WTC11 (cell line): ENCODE data around the gene SLC5A2. TPM values are rescaled to one million over a fixed set of nuclear protein-coding genes. Genes with fewer than 3 reads are reported as not detected.

Experiments used
- ATAC-seq: fragments of 200-7000 bp; cut with Tn5 transposase; 2 replicates; pipeline ENCODE4 v1.10.0; 2021; ENCODE audit warnings: mild to moderate bottlenecking, moderate library complexity
- CTCF ChIA-PET: fragments of 300-600 bp; sonication (Branson Sonifier 250); formaldehyde crosslinking; loops from one replicate; lab custom pipeline; 2021; ENCODE audit warnings: antibody characterized with exemption; lab: Charles Lee
- POLR2A ChIA-PET: fragments of 350-600 bp; sonication (Branson Sonifier 250); formaldehyde crosslinking; loops from one replicate; lab custom pipeline; 2021; ENCODE audit warnings: antibody characterized with exemption; lab: Charles Lee
- DNase-seq: peaks from one replicate; pipeline ENCODE4 v3.0.0; 2021; ENCODE audit warnings: low spot score
- H3K27ac Mint-ChIP-seq: 2 replicates; pipeline ENCODE4 v1.8.0; 2021; ENCODE audit warnings: mixed read lengths
- H3K27me3 Mint-ChIP-seq: 2 replicates; pipeline ENCODE4 v1.8.0; 2021; ENCODE audit warnings: low read depth, mild to moderate bottlenecking, moderate library complexity, mixed read lengths
- H3K36me3 Mint-ChIP-seq: 2 replicates; pipeline ENCODE4 v1.8.0; 2021; ENCODE audit warnings: mixed read lengths
- H3K4me1 Mint-ChIP-seq: 2 replicates; pipeline ENCODE4 v1.8.0; 2022; ENCODE audit warnings: mixed read lengths
- H3K4me3 Mint-ChIP-seq: 2 replicates; pipeline ENCODE4 v1.8.0; 2021; ENCODE audit warnings: mild to moderate bottlenecking, moderate library complexity, mixed read lengths
- H3K9me3 Mint-ChIP-seq: 2 replicates; pipeline ENCODE4 v1.8.0; 2021; ENCODE audit warnings: mixed read lengths
- ATF1 ChIP-seq: sonication (generic); formaldehyde crosslinking; IDR thresholded peaks from 2 replicates; pipeline ENCODE4 v1.8.1; 2023; ENCODE audit warnings: mild to moderate bottlenecking, moderate library complexity, missing genetic modification reagents
- ELF4 ChIP-seq: sonication (generic); formaldehyde crosslinking; IDR thresholded peaks from 2 replicates; pipeline ENCODE4 v1.8.1; 2022; ENCODE audit warnings: low read depth, mild to moderate bottlenecking, moderate library complexity, missing genetic modification reagents
- ESRRA ChIP-seq: sonication (generic); formaldehyde crosslinking; IDR thresholded peaks from 2 replicates; pipeline ENCODE4 v1.8.1; 2022; ENCODE audit warnings: mild to moderate bottlenecking, missing genetic modification reagents, borderline replicate concordance
- FOXJ3 ChIP-seq: sonication (generic); formaldehyde crosslinking; IDR thresholded peaks from 2 replicates; pipeline ENCODE4 v1.9.0; 2021; ENCODE audit warnings: missing genetic modification reagents, mild to moderate bottlenecking, borderline replicate concordance
- FOXP1 ChIP-seq: sonication (generic); formaldehyde crosslinking; IDR thresholded peaks from 2 replicates; pipeline ENCODE4 v1.8.0; 2022; ENCODE audit warnings: missing genetic modification reagents, mild to moderate bottlenecking, moderate library complexity, borderline replicate concordance
- JAZF1 ChIP-seq: fragments of 250-450 bp; sonication (Bioruptor Pico); IDR thresholded peaks from 2 replicates; pipeline ENCODE4 v1.9.0; 2021; ENCODE audit warnings: moderate library complexity, mild to moderate bottlenecking, inconsistent platforms
- NR2C2 ChIP-seq: sonication (generic); formaldehyde crosslinking; IDR thresholded peaks from 2 replicates; pipeline ENCODE4 v1.8.0; 2022; ENCODE audit warnings: mild to moderate bottlenecking, missing genetic modification reagents
- OVOL2 ChIP-seq: fragments of 250-450 bp; sonication (Bioruptor Pico); IDR thresholded peaks from 2 replicates; pipeline ENCODE4 v1.9.0; 2021; ENCODE audit warnings: mild to moderate bottlenecking, borderline replicate concordance
- PRRX2 ChIP-seq: fragments of 250-450 bp; sonication (Bioruptor Pico); IDR thresholded peaks from 2 replicates; pipeline ENCODE4 v1.8.0; 2021; ENCODE audit warnings: mild to moderate bottlenecking
- TEAD4 ChIP-seq: sonication (generic); formaldehyde crosslinking; IDR thresholded peaks from 2 replicates; pipeline ENCODE4 v1.8.0; 2022; ENCODE audit warnings: mild to moderate bottlenecking, missing genetic modification reagents
- ZNF121 ChIP-seq: sonication (generic); formaldehyde crosslinking; IDR thresholded peaks from 2 replicates; pipeline ENCODE4 v1.8.0; 2023; ENCODE audit warnings: missing genetic modification reagents
- ZNF232 ChIP-seq: sonication (generic); formaldehyde crosslinking; IDR thresholded peaks from 2 replicates; pipeline ENCODE4 v1.8.0; 2022; ENCODE audit warnings: mild to moderate bottlenecking, missing genetic modification reagents
- ZNF317 ChIP-seq: sonication (generic); formaldehyde crosslinking; IDR thresholded peaks from 2 replicates; pipeline ENCODE4 v1.8.1; 2023; ENCODE audit warnings: low read depth, mild to moderate bottlenecking, moderate library complexity, missing genetic modification reagents, borderline replicate concordance
- total RNA-seq: library from RNA; stranded (reverse); gene quantifications from 3 replicates; pipeline ENCODE4 v1.2.3, GENCODE V29; 2021
- TF ChIP-seq, protein P1 (sequence below): sonication (generic); formaldehyde crosslinking; IDR thresholded peaks from 2 replicates; pipeline ENCODE4 v1.8.1; 2023; ENCODE audit warnings: mild to moderate bottlenecking, missing genetic modification reagents, borderline replicate concordance
- TF ChIP-seq, protein P2 (sequence below): fragments of 250-450 bp; sonication (Bioruptor Pico); IDR thresholded peaks from 2 replicates; pipeline ENCODE4 v2.1.2; 2022; ENCODE audit warnings: mild to moderate bottlenecking, moderate library complexity
- TF ChIP-seq, protein P3 (sequence below): sonication (generic); formaldehyde crosslinking; IDR thresholded peaks from 2 replicates; pipeline ENCODE4 v1.8.0; 2022; ENCODE audit warnings: mild to moderate bottlenecking, missing genetic modification reagents
- TF ChIP-seq, protein P4 (sequence below): sonication (generic); formaldehyde crosslinking; IDR thresholded peaks from 2 replicates; pipeline ENCODE4 v1.8.0; 2023; ENCODE audit warnings: missing genetic modification reagents, mild to moderate bottlenecking, borderline replicate concordance
- TF ChIP-seq, protein P5 (sequence below): sonication (generic); formaldehyde crosslinking; IDR thresholded peaks from 2 replicates; pipeline ENCODE4 v1.8.0; 2023; ENCODE audit warnings: missing genetic modification reagents

The SLC5A2 gene
- total RNA-seq, 1 experiment from 2014 or later: 0.83 TPM

DNA sequence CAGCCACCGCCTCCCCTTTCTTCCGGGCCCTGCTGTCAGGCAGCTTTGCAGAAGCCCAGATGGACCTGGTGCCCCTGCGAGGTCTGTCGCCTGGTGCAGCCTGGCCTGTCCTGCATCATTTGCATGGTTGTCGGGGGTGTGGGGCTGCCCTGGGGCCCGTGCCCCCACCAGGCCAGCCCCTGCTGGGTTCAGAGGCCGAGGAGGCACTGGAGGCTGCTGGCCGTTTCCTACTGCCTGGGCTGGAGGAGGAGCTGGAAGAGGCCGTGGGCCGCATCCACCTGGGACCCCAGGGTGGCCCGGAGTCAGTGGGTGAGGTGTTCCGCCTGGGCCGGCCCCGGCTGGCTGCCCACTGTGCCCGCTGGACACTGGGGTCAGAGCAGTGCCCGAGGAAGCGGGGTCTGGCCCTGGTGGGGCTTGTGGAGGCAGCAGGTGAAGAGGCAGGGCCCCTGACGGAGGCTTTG is 16.5 kb upstream of the SLC5A2 start:
- Mint-ChIP-seq H3K9me3 (no peaks in the 10 kb centered on the region), H3K27me3 (peaks cover 12% of the 10 kb centered on the region), H3K36me3 (peaks cover 15% of the 10 kb centered on the region; the same call in 1 of the 2 replicates), H3K4me1 (peaks cover 5% of the 10 kb centered on the region), H3K4me3 (no peak overlapping the region), H3K27ac (no peak overlapping the region)
- POLR2A ChIA-PET: no interaction called here
- no peak for ATAC-seq
- no peak for DNase-seq
- CTCF ChIA-PET: interaction anchor here (0.6 kb wide), 1 partner anchor 62 kb away, joined by 3 read pairs; no protein-coding TSS in a partner anchor
- TF ChIP-seq PRRX2: no peak
- no peak for TF ChIP-seq NR2C2 (CRISPR knock-in tag)
- TF ChIP-seq FOXJ3: no peak
- TF ChIP-seq JAZF1 (CRISPR knock-in tag): no peak
- TF ChIP-seq TEAD4 (CRISPR knock-in tag): no peak
- TF ChIP-seq ZNF232 (CRISPR knock-in tag): no peak
- TF ChIP-seq ELF4 (CRISPR knock-in tag): no peak
- TF ChIP-seq, protein P1, sequence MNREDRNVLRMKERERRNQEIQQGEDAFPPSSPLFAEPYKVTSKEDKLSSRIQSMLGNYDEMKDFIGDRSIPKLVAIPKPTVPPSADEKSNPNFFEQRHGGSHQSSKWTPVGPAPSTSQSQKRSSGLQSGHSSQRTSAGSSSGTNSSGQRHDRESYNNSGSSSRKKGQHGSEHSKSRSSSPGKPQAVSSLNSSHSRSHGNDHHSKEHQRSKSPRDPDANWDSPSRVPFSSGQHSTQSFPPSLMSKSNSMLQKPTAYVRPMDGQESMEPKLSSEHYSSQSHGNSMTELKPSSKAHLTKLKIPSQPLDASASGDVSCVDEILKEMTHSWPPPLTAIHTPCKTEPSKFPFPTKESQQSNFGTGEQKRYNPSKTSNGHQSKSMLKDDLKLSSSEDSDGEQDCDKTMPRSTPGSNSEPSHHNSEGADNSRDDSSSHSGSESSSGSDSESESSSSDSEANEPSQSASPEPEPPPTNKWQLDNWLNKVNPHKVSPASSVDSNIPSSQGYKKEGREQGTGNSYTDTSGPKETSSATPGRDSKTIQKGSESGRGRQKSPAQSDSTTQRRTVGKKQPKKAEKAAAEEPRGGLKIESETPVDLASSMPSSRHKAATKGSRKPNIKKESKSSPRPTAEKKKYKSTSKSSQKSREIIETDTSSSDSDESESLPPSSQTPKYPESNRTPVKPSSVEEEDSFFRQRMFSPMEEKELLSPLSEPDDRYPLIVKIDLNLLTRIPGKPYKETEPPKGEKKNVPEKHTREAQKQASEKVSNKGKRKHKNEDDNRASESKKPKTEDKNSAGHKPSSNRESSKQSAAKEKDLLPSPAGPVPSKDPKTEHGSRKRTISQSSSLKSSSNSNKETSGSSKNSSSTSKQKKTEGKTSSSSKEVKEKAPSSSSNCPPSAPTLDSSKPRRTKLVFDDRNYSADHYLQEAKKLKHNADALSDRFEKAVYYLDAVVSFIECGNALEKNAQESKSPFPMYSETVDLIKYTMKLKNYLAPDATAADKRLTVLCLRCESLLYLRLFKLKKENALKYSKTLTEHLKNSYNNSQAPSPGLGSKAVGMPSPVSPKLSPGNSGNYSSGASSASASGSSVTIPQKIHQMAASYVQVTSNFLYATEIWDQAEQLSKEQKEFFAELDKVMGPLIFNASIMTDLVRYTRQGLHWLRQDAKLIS (CRISPR knock-in tag): no peak
- no peak for TF ChIP-seq ESRRA (CRISPR knock-in tag)
- TF ChIP-seq, protein P2, sequence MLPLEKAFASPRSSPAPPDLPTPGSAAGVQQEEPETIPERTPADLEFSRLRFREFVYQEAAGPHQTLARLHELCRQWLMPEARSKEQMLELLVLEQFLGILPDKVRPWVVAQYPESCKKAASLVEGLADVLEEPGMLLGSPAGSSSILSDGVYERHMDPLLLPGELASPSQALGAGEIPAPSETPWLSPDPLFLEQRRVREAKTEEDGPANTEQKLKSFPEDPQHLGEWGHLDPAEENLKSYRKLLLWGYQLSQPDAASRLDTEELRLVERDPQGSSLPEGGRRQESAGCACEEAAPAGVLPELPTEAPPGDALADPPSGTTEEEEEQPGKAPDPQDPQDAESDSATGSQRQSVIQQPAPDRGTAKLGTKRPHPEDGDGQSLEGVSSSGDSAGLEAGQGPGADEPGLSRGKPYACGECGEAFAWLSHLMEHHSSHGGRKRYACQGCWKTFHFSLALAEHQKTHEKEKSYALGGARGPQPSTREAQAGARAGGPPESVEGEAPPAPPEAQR (CRISPR knock-in tag): no peak
- TF ChIP-seq ZNF121 (CRISPR knock-in tag): no peak
- no peak for TF ChIP-seq ATF1 (CRISPR knock-in tag)
- no peak for TF ChIP-seq FOXP1 (CRISPR knock-in tag)
- TF ChIP-seq, protein P3, sequence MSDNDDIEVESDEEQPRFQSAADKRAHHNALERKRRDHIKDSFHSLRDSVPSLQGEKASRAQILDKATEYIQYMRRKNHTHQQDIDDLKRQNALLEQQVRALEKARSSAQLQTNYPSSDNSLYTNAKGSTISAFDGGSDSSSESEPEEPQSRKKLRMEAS (CRISPR knock-in tag): no peak
- TF ChIP-seq OVOL2 (CRISPR knock-in tag): no peak
- TF ChIP-seq, protein P4, sequence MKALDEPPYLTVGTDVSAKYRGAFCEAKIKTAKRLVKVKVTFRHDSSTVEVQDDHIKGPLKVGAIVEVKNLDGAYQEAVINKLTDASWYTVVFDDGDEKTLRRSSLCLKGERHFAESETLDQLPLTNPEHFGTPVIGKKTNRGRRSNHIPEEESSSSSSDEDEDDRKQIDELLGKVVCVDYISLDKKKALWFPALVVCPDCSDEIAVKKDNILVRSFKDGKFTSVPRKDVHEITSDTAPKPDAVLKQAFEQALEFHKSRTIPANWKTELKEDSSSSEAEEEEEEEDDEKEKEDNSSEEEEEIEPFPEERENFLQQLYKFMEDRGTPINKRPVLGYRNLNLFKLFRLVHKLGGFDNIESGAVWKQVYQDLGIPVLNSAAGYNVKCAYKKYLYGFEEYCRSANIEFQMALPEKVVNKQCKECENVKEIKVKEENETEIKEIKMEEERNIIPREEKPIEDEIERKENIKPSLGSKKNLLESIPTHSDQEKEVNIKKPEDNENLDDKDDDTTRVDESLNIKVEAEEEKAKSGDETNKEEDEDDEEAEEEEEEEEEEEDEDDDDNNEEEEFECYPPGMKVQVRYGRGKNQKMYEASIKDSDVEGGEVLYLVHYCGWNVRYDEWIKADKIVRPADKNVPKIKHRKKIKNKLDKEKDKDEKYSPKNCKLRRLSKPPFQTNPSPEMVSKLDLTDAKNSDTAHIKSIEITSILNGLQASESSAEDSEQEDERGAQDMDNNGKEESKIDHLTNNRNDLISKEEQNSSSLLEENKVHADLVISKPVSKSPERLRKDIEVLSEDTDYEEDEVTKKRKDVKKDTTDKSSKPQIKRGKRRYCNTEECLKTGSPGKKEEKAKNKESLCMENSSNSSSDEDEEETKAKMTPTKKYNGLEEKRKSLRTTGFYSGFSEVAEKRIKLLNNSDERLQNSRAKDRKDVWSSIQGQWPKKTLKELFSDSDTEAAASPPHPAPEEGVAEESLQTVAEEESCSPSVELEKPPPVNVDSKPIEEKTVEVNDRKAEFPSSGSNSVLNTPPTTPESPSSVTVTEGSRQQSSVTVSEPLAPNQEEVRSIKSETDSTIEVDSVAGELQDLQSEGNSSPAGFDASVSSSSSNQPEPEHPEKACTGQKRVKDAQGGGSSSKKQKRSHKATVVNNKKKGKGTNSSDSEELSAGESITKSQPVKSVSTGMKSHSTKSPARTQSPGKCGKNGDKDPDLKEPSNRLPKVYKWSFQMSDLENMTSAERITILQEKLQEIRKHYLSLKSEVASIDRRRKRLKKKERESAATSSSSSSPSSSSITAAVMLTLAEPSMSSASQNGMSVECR (CRISPR knock-in tag): no peak
- no peak for TF ChIP-seq ZNF317 (CRISPR knock-in tag)
- TF ChIP-seq, protein P5, sequence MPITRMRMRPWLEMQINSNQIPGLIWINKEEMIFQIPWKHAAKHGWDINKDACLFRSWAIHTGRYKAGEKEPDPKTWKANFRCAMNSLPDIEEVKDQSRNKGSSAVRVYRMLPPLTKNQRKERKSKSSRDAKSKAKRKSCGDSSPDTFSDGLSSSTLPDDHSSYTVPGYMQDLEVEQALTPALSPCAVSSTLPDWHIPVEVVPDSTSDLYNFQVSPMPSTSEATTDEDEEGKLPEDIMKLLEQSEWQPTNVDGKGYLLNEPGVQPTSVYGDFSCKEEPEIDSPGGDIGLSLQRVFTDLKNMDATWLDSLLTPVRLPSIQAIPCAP (CRISPR knock-in tag): no peak
